Measurements from ENCODE around the gene THSD7A. TPM values are rescaled to one million over a fixed set of nuclear protein-coding genes. Genes with fewer than 3 reads are reported as not detected.

THSD7A gene
- total RNA-seq, 1 donor from 2014 or later, result 0.28 TPM

GRCh38 chr7:11591943-11592342 is 240.1 kb downstream of the THSD7A start:
- Histone ChIP-seq H4K20me1 (ENCODE audit: low read depth) (no peaks in the 10 kb centered on the region), H3K36me3 (no peaks in the 10 kb centered on the region), H3K9ac (no peak overlapping the region), H3K9me3 (ENCODE audit: low read depth) (no peaks in the 10 kb centered on the region), H3K27me3 (no peaks in the 10 kb centered on the region), H3K4me3 (no peak overlapping the region), H3F3A (ENCODE audit: low read depth) (no peaks in the 10 kb centered on the region), H3K27ac (no peak overlapping the region), H2AFZ (replicated peaks) (no peak overlapping the region), H3K4me2 (no peak overlapping the region), H3K79me2 (ENCODE audit: low read depth) (no peaks in the 10 kb centered on the region), H3K4me1 (no peaks in the 10 kb centered on the region)
- no peak for DNase-seq (ENCODE audit: low spot score)
- TF ChIP-seq EZH2 (IDR thresholded peaks at IDR 0.05), result no peak
- no peak for TF ChIP-seq CTCF (IDR thresholded peaks at IDR 0.05)
- no peak for TF ChIP-seq EZH2phosphoT487 (IDR thresholded peaks at IDR 0.05)
- H3K36me3 Mint-ChIP-seq, result no peaks in the 10 kb centered on the region
- H3K27me3 Mint-ChIP-seq (ENCODE audit: insufficient read depth, low read depth), result no peaks in the 10 kb centered on the region
- H3K9me3 Mint-ChIP-seq, result peaks cover 3% of the 10 kb centered on the region
- H3K27ac Mint-ChIP-seq, result no peak overlapping the region
- H3K4me1 Mint-ChIP-seq, result no peaks in the 10 kb centered on the region
- no peak overlapping the region for H3K4me3 Mint-ChIP-seq

- H3K4me3 Mint-ChIP-seq, result no peak overlapping the region
- no peaks in the 10 kb centered on the region for H4K20me1 ChIP-seq (ENCODE audit: low read depth)
- H3K4me2 ChIP-seq, result no peak overlapping the region
- H3K27me3 ChIP-seq, result no peaks in the 10 kb centered on the region
- peaks cover 3% of the 10 kb centered on the region for H3K9me3 Mint-ChIP-seq
- H3K36me3 Mint-ChIP-seq, result no peaks in the 10 kb centered on the region
- H3K79me2 ChIP-seq (ENCODE audit: low read depth), result no peaks in the 10 kb centered on the region
- no peak overlapping the region for H2AFZ ChIP-seq (replicated peaks)
- TF ChIP-seq EZH2phosphoT487 (IDR thresholded peaks at IDR 0.05) (no peak), CTCF (IDR thresholded peaks at IDR 0.05) (no peak), EZH2 (IDR thresholded peaks at IDR 0.05) (no peak)
- no peak overlapping the region for H3K9ac ChIP-seq
- no peak for DNase-seq (ENCODE audit: low spot score)
- no peaks in the 10 kb centered on the region for H3K4me1 ChIP-seq
- H3F3A ChIP-seq (ENCODE audit: low read depth), result no peaks in the 10 kb centered on the region
- H3K27me3 Mint-ChIP-seq (ENCODE audit: insufficient read depth, low read depth), result no peaks in the 10 kb centered on the region
- no peaks in the 10 kb centered on the region for H3K36me3 ChIP-seq
- no peaks in the 10 kb centered on the region for H3K4me1 Mint-ChIP-seq
- H3K27ac Mint-ChIP-seq, result no peak overlapping the region
- H3K27ac ChIP-seq, result no peak overlapping the region
- H3K4me3 ChIP-seq, result no peak overlapping the region
- H3K9me3 ChIP-seq (ENCODE audit: low read depth), result no peaks in the 10 kb centered on the region
Measured at GRCh38 chr7:11591055-11591633, 240.9 kb downstream of the THSD7A start.

GRCh38 chr7:11589251-11589650 is 242.7 kb downstream of the THSD7A start:
- Mint-ChIP-seq H3K27me3 (ENCODE audit: insufficient read depth, low read depth) (no peaks in the 10 kb centered on the region), H3K4me3 (no peak overlapping the region), H3K36me3 (no peaks in the 10 kb centered on the region), H3K27ac (no peak overlapping the region), H3K4me1 (no peaks in the 10 kb centered on the region), H3K9me3 (peaks cover 3% of the 10 kb centered on the region)
- no peak for DNase-seq (ENCODE audit: low spot score)
- Histone ChIP-seq H3K4me2 (no peak overlapping the region), H3K9me3 (ENCODE audit: low read depth) (no peaks in the 10 kb centered on the region), H3K36me3 (no peaks in the 10 kb centered on the region), H4K20me1 (ENCODE audit: low read depth) (no peaks in the 10 kb centered on the region), H3K4me3 (no peak overlapping the region), H3K79me2 (ENCODE audit: low read depth) (no peaks in the 10 kb centered on the region), H3K9ac (no peak overlapping the region), H3K27ac (no peak overlapping the region), H3K27me3 (no peaks in the 10 kb centered on the region), H3F3A (ENCODE audit: low read depth) (no peaks in the 10 kb centered on the region), H2AFZ (replicated peaks) (peak overlapping the region; percentile 68), H3K4me1 (no peaks in the 10 kb centered on the region)
- TF ChIP-seq EZH2 (IDR thresholded peaks at IDR 0.05) (no peak), EZH2phosphoT487 (IDR thresholded peaks at IDR 0.05) (no peak), CTCF (IDR thresholded peaks at IDR 0.05) (no peak)

All from neural progenitor cell (in vitro differentiated cells).